Measurements from ENCODE around the gene PHF2. TPM values are rescaled to one million over a fixed set of nuclear protein-coding genes. Genes with fewer than 3 reads are reported as not detected.
"Not testable (repeated sequence)": the region's sequence is repeated elsewhere in the genome, so short reads cannot be mapped to it uniquely, and the experiment has no call there.

PHF2 gene
- polyA plus RNA-seq, 1 experiment: 8.8 TPM

DNA sequence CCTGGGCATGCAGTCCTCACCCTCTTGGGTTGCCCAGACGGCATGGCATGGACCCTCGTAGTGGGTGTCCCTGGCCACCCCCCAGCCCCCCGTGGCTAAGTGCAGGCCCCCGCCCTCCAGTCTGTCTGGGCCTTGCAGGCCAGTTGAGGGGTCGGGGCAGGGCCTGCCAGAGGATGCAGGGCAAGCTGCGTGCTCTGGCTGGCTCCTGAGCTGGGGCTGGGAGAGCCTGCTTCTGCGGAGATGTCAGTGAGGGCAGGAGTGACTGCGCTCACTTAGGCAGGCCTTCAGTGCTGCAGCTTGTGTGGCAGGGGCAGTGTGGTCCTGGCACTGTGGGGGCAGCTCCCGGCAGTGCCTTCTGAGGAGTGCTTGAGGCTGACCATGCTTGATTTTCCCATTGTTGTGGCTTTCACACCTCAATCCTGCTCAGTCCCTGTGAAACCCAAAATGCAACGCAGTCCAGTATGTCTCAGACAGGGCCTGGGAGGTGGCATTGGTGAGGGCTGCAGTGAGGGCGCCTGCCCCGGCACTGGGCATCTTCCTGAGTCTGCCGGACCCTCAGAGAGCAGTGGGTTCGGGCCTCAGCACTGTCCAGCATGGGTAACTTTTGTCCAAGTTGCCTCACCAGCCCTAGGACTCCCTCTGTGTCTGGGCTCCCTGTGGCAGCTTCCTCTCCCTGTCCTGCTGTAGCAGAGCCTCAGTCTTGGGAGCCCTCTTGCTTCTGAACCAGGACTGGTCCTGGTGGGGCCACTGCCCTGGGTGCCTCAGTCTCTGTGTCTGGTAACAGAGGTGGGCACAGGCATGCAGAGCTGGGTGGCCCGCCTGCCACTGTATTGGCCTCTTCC lies 93.0 kb downstream of the PHF2 start:
- Histone ChIP-seq H3K27ac (ENCODE audit: low read depth, low read length) (no peak overlapping the region), H3K27me3 (ENCODE audit: control insufficient read depth, insufficient read depth, low read length) (no peaks in the 10 kb centered on the region), H3K4me3 (ENCODE audit: low read depth, low read length) (no peak overlapping the region), H3K9me3 (ENCODE audit: control insufficient read depth, insufficient read depth, low read length) (no peaks in the 10 kb centered on the region; the same call in 1 of the 2 replicates)
- no peak for DNase-seq (ENCODE audit: low read depth, low spot score)
- CTCF ChIA-PET: no interaction called here
- TF ChIP-seq, protein P1, sequence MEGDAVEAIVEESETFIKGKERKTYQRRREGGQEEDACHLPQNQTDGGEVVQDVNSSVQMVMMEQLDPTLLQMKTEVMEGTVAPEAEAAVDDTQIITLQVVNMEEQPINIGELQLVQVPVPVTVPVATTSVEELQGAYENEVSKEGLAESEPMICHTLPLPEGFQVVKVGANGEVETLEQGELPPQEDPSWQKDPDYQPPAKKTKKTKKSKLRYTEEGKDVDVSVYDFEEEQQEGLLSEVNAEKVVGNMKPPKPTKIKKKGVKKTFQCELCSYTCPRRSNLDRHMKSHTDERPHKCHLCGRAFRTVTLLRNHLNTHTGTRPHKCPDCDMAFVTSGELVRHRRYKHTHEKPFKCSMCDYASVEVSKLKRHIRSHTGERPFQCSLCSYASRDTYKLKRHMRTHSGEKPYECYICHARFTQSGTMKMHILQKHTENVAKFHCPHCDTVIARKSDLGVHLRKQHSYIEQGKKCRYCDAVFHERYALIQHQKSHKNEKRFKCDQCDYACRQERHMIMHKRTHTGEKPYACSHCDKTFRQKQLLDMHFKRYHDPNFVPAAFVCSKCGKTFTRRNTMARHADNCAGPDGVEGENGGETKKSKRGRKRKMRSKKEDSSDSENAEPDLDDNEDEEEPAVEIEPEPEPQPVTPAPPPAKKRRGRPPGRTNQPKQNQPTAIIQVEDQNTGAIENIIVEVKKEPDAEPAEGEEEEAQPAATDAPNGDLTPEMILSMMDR (IDR thresholded peaks at IDR 0.05; ENCODE audit: low read depth, low read length): no peak
- POLR2A ChIA-PET: no interaction called here

DNA sequence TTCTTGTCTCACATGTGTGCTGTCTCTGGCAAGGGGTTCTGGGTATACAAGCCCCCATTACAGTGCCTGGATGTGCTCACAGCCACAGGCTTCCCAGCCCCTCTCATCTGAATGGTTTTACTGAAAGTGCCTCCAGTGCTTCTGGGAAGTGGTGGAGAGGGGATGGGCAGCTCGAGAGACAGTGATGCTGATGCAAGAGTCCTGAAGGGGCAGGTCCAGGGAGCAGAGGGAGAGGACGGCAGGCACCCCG lies 93.5 kb downstream of the PHF2 start:
- CTCF ChIA-PET: no interaction called here
- TF ChIP-seq, protein P1 (IDR thresholded peaks at IDR 0.05; ENCODE audit: low read depth, low read length): no peak
- POLR2A ChIA-PET: no interaction called here
- H3K27ac ChIP-seq (ENCODE audit: low read depth, low read length): no peak overlapping the region
- no peak overlapping the region for H3K4me3 ChIP-seq (ENCODE audit: low read depth, low read length)
- no peaks in the 10 kb centered on the region for H3K27me3 ChIP-seq (ENCODE audit: control insufficient read depth, insufficient read depth, low read length)
- H3K9me3 ChIP-seq (ENCODE audit: control insufficient read depth, insufficient read depth, low read length): no peaks in the 10 kb centered on the region; the same call in 1 of the 2 replicates
- no peak for DNase-seq (ENCODE audit: low read depth, low spot score)

DNA sequence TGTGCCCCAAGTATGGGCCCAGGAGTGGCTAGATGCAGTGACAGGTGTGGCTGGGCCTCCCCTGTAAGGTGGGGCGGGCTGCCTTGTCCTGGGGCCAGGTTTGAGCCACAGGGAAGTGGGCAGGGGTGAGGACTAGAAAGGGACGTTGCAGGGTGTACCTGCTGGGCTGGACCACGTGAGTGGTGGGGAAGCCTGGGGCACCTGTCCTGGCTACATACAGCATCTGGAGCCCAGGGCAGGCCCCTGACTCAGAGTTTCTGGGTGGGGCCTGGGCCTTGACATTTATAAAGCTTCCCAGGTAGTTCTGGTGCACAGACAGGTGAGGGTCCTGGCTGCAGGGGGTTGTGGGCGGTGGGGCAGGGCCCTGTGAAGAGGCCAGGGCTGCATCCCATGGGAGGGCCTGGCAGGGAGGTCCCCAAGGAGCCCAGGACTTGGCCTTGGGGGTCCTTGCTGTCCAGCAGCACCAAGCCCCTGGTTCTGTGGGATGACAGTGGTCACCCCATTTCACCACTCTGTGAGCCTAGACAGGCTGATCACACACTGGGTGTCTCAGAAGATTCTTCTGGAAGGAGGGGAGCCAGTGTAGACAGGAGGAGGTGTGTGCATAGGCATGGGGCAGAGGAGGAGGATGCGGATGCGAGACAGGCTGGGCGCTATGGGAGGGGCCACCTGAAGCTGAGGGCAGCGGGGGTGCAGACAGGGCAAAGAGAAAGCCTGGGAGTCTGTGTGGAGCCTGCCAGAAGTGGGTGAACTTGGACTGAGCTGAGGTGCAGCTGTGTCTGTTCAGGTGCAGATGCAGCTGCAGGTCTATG lies 94.0 kb downstream of the PHF2 start:
- ChIA-PET POLR2A (no interaction called here), CTCF (interaction anchor here (0.6 kb wide), 1 partner anchor 74 kb away, joined by 3 read pairs; no protein-coding TSS in a partner anchor)
- H3K4me3 ChIP-seq (ENCODE audit: low read depth, low read length): no peak overlapping the region
- H3K27ac ChIP-seq (ENCODE audit: low read depth, low read length): no peak overlapping the region
- H3K27me3 ChIP-seq (ENCODE audit: control insufficient read depth, insufficient read depth, low read length): no peaks in the 10 kb centered on the region
- no peaks in the 10 kb centered on the region; the same call in 1 of the 2 replicates for H3K9me3 ChIP-seq (ENCODE audit: control insufficient read depth, insufficient read depth, low read length)
- no peak for DNase-seq (ENCODE audit: low read depth, low spot score)
- TF ChIP-seq, protein P1 (IDR thresholded peaks at IDR 0.05; ENCODE audit: low read depth, low read length): no peak

GRCh38 chr9:93671020-93671338 lies 94.6 kb downstream of the PHF2 start:
- Histone ChIP-seq H3K27ac (ENCODE audit: low read depth, low read length) (no peak overlapping the region), H3K4me3 (ENCODE audit: low read depth, low read length) (no peak overlapping the region), H3K9me3 (ENCODE audit: control insufficient read depth, insufficient read depth, low read length) (no peaks in the 10 kb centered on the region; the same call in 1 of the 2 replicates), H3K27me3 (ENCODE audit: control insufficient read depth, insufficient read depth, low read length) (no peaks in the 10 kb centered on the region)
- TF ChIP-seq, protein P1 (IDR thresholded peaks at IDR 0.05; ENCODE audit: low read depth, low read length): no peak
- DNase-seq (ENCODE audit: low read depth, low spot score): no peak
- CTCF ChIA-PET: no interaction called here
- POLR2A ChIA-PET: no interaction called here

- CTCF ChIA-PET; H3K27ac ChIP-seq (ENCODE audit: low read depth, low read length); H3K4me3 ChIP-seq (ENCODE audit: low read depth, low read length); H3K27me3 ChIP-seq (ENCODE audit: control insufficient read depth, insufficient read depth, low read length); H3K9me3 ChIP-seq (ENCODE audit: control insufficient read depth, insufficient read depth, low read length); POLR2A ChIA-PET; DNase-seq (ENCODE audit: low read depth, low spot score): not testable (repeated sequence)
Measured at GRCh38 chr9:93672330-93673020, 96.1 kb downstream of the PHF2 start.

All from AG04450 (cell line).